Erythroblast (primary cell): ENCODE data around the gene CFAP410.

Experiments
- GATA1 ChIP-seq: IDR thresholded peaks from 2 replicates; pipeline ENCODE4 v1.6.1; 2011; ENCODE audit warnings: low read depth, mild to moderate bottlenecking, control low read depth, low read length, moderate library complexity
- POLR2A ChIP-seq: IDR thresholded peaks from 2 replicates; pipeline ENCODE4 v1.6.1; 2011; ENCODE audit warnings: mild to moderate bottlenecking, low read length

DNA sequence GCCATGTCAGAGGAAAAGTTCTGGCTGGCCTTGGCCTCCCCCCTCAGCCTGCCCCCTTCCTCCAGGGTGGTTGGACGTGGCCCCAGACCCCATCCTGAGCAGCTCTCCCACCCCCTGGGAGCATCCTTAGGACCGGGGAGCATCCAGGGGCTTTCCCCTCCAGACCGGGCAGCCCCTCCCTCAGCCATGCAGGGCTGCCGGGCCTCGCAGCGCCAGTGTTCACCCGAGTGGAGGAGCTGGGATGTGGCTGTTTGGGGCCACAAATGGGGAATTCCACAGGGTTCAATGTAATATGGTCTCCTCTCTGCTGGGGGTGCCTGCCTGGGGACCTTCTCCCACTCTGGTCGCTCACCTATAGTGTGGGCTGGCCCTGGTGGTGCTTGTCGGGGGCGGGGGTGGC lies 43.5 kb downstream of the CFAP410 start:
- TF ChIP-seq POLR2A = no peak
- no peak for TF ChIP-seq GATA1
